ENCODE results near the gene PIK3CD. TPM values are rescaled to one million over a fixed set of nuclear protein-coding genes. Genes with fewer than 3 reads are reported as not detected.

The PIK3CD gene
- polyA plus RNA-seq, 1 of the 3 experiments (the other 2 are of a cell fraction), result 6.0 TPM

DNA sequence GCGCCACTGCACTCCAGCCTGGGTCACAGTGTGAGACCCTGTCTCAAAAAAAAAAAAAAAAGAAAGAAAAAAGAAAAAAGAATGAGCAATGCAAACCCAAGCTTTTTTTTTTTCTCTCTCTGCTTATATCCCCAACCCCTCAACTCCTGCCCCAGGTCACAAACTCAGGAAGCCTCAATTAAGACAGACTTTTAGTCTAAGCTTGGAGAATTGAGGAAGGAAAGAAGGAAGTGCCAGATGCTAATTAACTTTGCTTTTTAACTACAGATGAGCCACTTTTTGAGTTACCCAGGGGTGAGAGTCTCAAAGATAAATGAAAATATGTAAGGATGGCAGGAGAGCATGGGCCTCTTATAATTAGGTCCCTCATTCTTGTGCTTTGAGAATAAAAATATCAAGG is 33.3 kb downstream of the PIK3CD start:
- CTCF ChIA-PET, result no interaction called here
- no peak for DNase-seq

More for the DNA sequence above, 33.3 kb downstream of the PIK3CD start:
- Histone ChIP-seq H3K79me2 (ENCODE audit: insufficient read depth) (no peaks in the 10 kb centered on the region), H3K27ac (ENCODE audit: low read depth in 2 of 2, low read length in 1 of 2) (no peak overlapping the region), H3F3A (replicated peaks; ENCODE audit: insufficient read depth) (peaks cover 15% of the 10 kb centered on the region), H3K36me3 (replicated peaks in 1 of 2; ENCODE audit: control insufficient read depth in 1 of 2, insufficient read depth in 2 of 2, low read length in 1 of 2) (no peaks in the 10 kb centered on the region), H3K9me3 (no peaks in the 10 kb centered on the region), H2AFZ (ENCODE audit: low read depth) (no peak overlapping the region), H3K4me3 (ENCODE audit: low read depth in 2 of 2, low read length in 1 of 2) (no peak overlapping the region), H3K9ac (no peak overlapping the region), H3K9me2 (no peaks in the 10 kb centered on the region), H3K4me2 (no peak overlapping the region), H4K20me1 (ENCODE audit: insufficient read depth) (no peaks in the 10 kb centered on the region), H3K4me1 (ENCODE audit: control insufficient read depth in 1 of 2, insufficient read depth in 2 of 2, low read depth in 1 of 2, low read length in 1 of 2) (peaks cover 0 to 15% of the 10 kb centered on the region in 2 experiments; a peak in 2 of 4 replicates), H3K27me3 (ENCODE audit: insufficient read depth) (no peaks in the 10 kb centered on the region)
- POLR2A ChIA-PET, result no interaction called here
- WGBS (ENCODE audit: low lambda C conversion rate), result 100% methylated on average over 1 of the region's 1 CpG
- TF ChIP-seq, protein P1, sequence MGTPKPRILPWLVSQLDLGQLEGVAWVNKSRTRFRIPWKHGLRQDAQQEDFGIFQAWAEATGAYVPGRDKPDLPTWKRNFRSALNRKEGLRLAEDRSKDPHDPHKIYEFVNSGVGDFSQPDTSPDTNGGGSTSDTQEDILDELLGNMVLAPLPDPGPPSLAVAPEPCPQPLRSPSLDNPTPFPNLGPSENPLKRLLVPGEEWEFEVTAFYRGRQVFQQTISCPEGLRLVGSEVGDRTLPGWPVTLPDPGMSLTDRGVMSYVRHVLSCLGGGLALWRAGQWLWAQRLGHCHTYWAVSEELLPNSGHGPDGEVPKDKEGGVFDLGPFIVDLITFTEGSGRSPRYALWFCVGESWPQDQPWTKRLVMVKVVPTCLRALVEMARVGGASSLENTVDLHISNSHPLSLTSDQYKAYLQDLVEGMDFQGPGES (IDR thresholded peaks at IDR 0.05; ENCODE audit: low read depth, low read length), result no peak
- no peak for TF ChIP-seq RCOR1 (IDR thresholded peaks at IDR 0.05; ENCODE audit: low read length)
- no peak for TF ChIP-seq YY1 (IDR thresholded peaks at IDR 0.05; ENCODE audit: low read depth)
- TF ChIP-seq, protein P2, sequence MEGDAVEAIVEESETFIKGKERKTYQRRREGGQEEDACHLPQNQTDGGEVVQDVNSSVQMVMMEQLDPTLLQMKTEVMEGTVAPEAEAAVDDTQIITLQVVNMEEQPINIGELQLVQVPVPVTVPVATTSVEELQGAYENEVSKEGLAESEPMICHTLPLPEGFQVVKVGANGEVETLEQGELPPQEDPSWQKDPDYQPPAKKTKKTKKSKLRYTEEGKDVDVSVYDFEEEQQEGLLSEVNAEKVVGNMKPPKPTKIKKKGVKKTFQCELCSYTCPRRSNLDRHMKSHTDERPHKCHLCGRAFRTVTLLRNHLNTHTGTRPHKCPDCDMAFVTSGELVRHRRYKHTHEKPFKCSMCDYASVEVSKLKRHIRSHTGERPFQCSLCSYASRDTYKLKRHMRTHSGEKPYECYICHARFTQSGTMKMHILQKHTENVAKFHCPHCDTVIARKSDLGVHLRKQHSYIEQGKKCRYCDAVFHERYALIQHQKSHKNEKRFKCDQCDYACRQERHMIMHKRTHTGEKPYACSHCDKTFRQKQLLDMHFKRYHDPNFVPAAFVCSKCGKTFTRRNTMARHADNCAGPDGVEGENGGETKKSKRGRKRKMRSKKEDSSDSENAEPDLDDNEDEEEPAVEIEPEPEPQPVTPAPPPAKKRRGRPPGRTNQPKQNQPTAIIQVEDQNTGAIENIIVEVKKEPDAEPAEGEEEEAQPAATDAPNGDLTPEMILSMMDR (IDR thresholded peaks at IDR 0.05), result no peak
- no peak for TF ChIP-seq ELF1 (IDR thresholded peaks at IDR 0.05)
- TF ChIP-seq TEAD4 (IDR thresholded peaks at IDR 0.05; ENCODE audit: borderline replicate concordance, insufficient read depth), result no peak
- no peak for TF ChIP-seq NFIC (IDR thresholded peaks at IDR 0.05; ENCODE audit: borderline replicate concordance)
- TF ChIP-seq, protein P3, sequence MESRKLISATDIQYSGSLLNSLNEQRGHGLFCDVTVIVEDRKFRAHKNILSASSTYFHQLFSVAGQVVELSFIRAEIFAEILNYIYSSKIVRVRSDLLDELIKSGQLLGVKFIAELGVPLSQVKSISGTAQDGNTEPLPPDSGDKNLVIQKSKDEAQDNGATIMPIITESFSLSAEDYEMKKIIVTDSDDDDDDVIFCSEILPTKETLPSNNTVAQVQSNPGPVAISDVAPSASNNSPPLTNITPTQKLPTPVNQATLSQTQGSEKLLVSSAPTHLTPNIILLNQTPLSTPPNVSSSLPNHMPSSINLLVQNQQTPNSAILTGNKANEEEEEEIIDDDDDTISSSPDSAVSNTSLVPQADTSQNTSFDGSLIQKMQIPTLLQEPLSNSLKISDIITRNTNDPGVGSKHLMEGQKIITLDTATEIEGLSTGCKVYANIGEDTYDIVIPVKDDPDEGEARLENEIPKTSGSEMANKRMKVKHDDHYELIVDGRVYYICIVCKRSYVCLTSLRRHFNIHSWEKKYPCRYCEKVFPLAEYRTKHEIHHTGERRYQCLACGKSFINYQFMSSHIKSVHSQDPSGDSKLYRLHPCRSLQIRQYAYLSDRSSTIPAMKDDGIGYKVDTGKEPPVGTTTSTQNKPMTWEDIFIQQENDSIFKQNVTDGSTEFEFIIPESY (IDR thresholded peaks at IDR 0.05; ENCODE audit: borderline replicate concordance, low read depth), result no peak
- no peak for TF ChIP-seq TAF1 (IDR thresholded peaks at IDR 0.05; ENCODE audit: borderline replicate concordance, low read depth, low read length)
- TF ChIP-seq EP300 (IDR thresholded peaks at IDR 0.05; ENCODE audit: borderline replicate concordance in 1 of 2, low read depth in 1 of 2, low read length in 1 of 2), result no peak
- TF ChIP-seq JUND (IDR thresholded peaks at IDR 0.05), result no peak
- TF ChIP-seq MXI1 (IDR thresholded peaks at IDR 0.05; ENCODE audit: low read depth, low read length), result no peak

All from SK-N-SH (cell line).